T-cell (primary cell): ENCODE data around the gene NR1I2. TPM values are rescaled to one million over a fixed set of nuclear protein-coding genes. Genes with fewer than 3 reads are reported as not detected.

ENCODE experiments used
- ATAC-seq, 4 experiments: fragments of 200-7000 bp in 3 of 4; fragments of 150-1000 bp in 1 of 4; cut with Tn5 transposase; replicated peaks in 1 of 4; 1 replicate in 3 of 4; 2 replicates in 1 of 4; pipeline ENCODE4 v1.10.0; 2021; ENCODE audit warnings: moderate library complexity in 3 of 4, mild to moderate bottlenecking in 2 of 4, moderate number of reproducible peaks in 1 of 4
- CTCF ChIA-PET, 2 donors: fragments of 300-600 bp; sonication (Branson Sonifier 250); formaldehyde crosslinking; loops; one replicate each; lab custom pipeline; 2022; ENCODE audit warnings: antibody characterized with exemption in 2 of 2; lab: Charles Lee
- POLR2A ChIA-PET, 2 donors: fragments of 300-600 bp; sonication (Branson Sonifier 250); formaldehyde crosslinking; loops; one replicate each; lab custom pipeline; 2022; ENCODE audit warnings: antibody characterized with exemption in 2 of 2; lab: Charles Lee
- DNase-seq, 35 experiments: peaks; one replicate each; pipeline versions ENCODE4 v3.0.0 to v3.0.0-alpha.2; 2013 to 2023
- H3K27ac ChIP-seq: one replicate; pipeline ENCODE4 v1.5.1; 2013; ENCODE audit warnings: low read length
- H3K27me3 ChIP-seq, 2 experiments: replicated peaks in 1 of 2; 1 replicate in 1 of 2; 2 replicates in 1 of 2; pipeline versions ENCODE4 v1.6.1 to v1.7.0; 2013; ENCODE audit warnings: low read length in 1 of 2, mixed read lengths in 1 of 2; ENCODE audit not compliant: control insufficient read depth in 2 of 2, insufficient read depth in 2 of 2; ENCODE audit errors: extremely low read depth in 1 of 2
- H3K36me3 ChIP-seq, 2 donors: 1 replicate in 1 of 2; 2 replicates in 1 of 2; pipeline versions ENCODE4 v1.6.1 to v1.7.0; 2013; ENCODE audit warnings: low read length in 1 of 2; ENCODE audit not compliant: control insufficient read depth in 2 of 2, insufficient read depth in 1 of 2; ENCODE audit errors: extremely low read depth in 1 of 2
- H3K4me1 ChIP-seq, 2 experiments: 1 replicate in 1 of 2; 2 replicates in 1 of 2; pipeline versions ENCODE4 v1.6.1 to v1.7.0; 2013; ENCODE audit warnings: low read length in 2 of 2, mixed read lengths in 1 of 2; ENCODE audit not compliant: insufficient read depth in 2 of 2, control insufficient read depth in 1 of 2; ENCODE audit errors: extremely low read depth in 1 of 2
- H3K4me3 ChIP-seq, 2 donors: 1 replicate in 1 of 2; 2 replicates in 1 of 2; pipeline versions ENCODE4 v1.5.1 to v1.7.0; 2013; ENCODE audit warnings: mild to moderate bottlenecking in 2 of 2, low read length in 1 of 2, moderate library complexity in 1 of 2; ENCODE audit not compliant: control insufficient read depth in 1 of 2; ENCODE audit errors: extremely low read depth in 1 of 2
- H3K9me3 ChIP-seq: 2 replicates; pipeline ENCODE4 v1.7.0; 2013
- H3K27ac Mint-ChIP-seq, 2 donors: one replicate each; pipeline ENCODE4 v1.8.0; 2020 to 2021; ENCODE audit warnings: mild to moderate bottlenecking in 2 of 2, mixed read lengths in 2 of 2
- H3K27me3 Mint-ChIP-seq, 2 donors: one replicate each; pipeline ENCODE4 v1.8.0; 2021 to 2022; ENCODE audit warnings: mixed read lengths in 2 of 2
- H3K36me3 Mint-ChIP-seq: one replicate; pipeline ENCODE4 v1.8.0; 2021; ENCODE audit warnings: mixed read lengths
- H3K4me1 Mint-ChIP-seq, 3 donors: one replicate each; pipeline ENCODE4 v1.8.0; 2020 to 2022; ENCODE audit warnings: mixed read lengths in 3 of 3, mild to moderate bottlenecking in 1 of 3
- H3K4me3 Mint-ChIP-seq, 3 donors: one replicate each; pipeline ENCODE4 v1.8.0; 2020 to 2022; ENCODE audit warnings: mild to moderate bottlenecking in 3 of 3, mixed read lengths in 3 of 3, moderate library complexity in 3 of 3
- H3K9me3 Mint-ChIP-seq, 3 donors: one replicate each; pipeline ENCODE4 v1.8.0; 2020 to 2022; ENCODE audit warnings: mixed read lengths in 3 of 3
- WGBS: methylation state at CpG from one replicate; pipeline ENCODE4 v1.1.5; 2013; ENCODE audit warnings: missing lambda C conversion rate; ENCODE audit not compliant: insufficient coverage; 5-methylcytosine and 5-hydroxymethylcytosine counted together
- total RNA-seq, 35 experiments: library from RNA in 6 of 35; stranded (reverse) in 6 of 35; fragments of 120-200 nt in 1 of 35; gene quantifications; one replicate each; pipeline versions ENCODE4 v1.2.1 to v1.2.4 and lab custom pipeline; 2013 to 2026

NR1I2 gene
- total RNA-seq, 5 donors from 2014 or later (not counting 1 experiment from before 2014, with no cell fraction given): 0.21 to 0.61 (median 0.39) TPM

DNA sequence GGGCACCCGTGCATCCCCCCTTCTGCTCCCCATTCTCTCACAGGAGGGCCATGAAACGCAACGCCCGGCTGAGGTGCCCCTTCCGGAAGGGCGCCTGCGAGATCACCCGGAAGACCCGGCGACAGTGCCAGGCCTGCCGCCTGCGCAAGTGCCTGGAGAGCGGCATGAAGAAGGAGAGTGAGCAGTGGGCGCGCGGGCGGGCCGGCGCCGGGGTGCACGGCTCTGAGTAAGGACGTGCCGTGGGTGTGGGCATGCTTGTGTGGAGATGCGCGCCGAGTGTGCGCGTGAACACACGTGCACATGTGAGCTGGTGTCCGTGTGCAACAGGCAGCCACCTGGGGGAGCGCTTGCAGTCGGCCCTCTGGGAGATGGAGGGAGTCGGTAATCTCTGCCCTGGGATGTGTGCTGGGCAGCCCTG is 28.1 kb downstream of the NR1I2 start:
- Mint-ChIP-seq H3K4me1 (peaks cover 10 to 12% (median 12%) of the 10 kb centered on the region in 3 donors), H3K27ac (peak overlapping the region; percentile 84 to 93), H3K36me3 (no peaks in the 10 kb centered on the region), H3K9me3 (no peaks in the 10 kb centered on the region), H3K27me3 (no peaks in the 10 kb centered on the region), H3K4me3 (peak overlapping the region; percentile 80 to 88 (median 83))
- H3K4me3 ChIP-seq: peak overlapping the region; percentile 68 to 77
- ATAC-seq (peak; percentile 83 to 91 (median 88)), DNase-seq (peak; percentile 5 to 65 (median 39))
- H3K27ac ChIP-seq: peak overlapping the region; percentile 36
- peaks cover 2 to 14% of the 10 kb centered on the region in 2 experiments for H3K4me1 ChIP-seq
- ChIA-PET CTCF (interaction anchor here in 1 of 2 donors (1.5 kb wide), 1 partner anchor 337 kb away, joined by 3 read pairs; no protein-coding TSS in a partner anchor), POLR2A (interaction anchor here in 1 of 2 donors (0.5 kb wide), 1 partner anchor 14 kb away, joined by 3 read pairs; no protein-coding TSS in a partner anchor)
- WGBS: under 1% methylated on average over 24 of the region's 33 CpGs
- peaks cover 0 to 3% of the 10 kb centered on the region in 2 experiments for H3K27me3 ChIP-seq
- H3K36me3 ChIP-seq: no peaks in the 10 kb centered on the region
- no peaks in the 10 kb centered on the region for H3K9me3 ChIP-seq

DNA sequence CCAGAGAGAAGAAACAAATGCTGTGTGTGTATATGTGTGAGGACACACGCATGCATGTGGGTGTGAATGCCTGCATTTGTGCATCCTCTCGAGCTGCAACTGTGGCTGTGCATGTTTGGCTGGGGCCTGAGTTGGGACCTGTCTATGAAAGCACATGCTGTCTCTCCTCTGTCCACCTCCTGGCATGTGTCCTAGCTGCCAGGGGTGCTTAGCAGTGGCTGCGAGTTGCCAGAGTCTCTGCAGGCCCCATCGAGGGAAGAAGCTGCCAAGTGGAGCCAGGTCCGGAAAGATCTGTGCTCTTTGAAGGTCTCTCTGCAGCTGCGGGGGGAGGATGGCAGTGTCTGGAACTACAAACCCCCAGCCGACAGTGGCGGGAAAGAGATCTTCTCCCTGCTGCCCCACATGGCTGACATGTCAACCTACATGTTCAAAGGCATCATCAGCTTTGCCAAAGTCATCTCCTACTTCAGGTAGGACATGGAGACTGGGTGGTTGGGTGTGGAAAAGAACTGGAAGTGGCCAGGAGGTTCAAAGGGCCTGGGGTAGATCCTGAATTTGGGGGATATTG is 30.7 kb downstream of the NR1I2 start:
- H3K27me3 Mint-ChIP-seq: peaks cover 0 to 4% of the 10 kb centered on the region in 2 donors
- no peaks in the 10 kb centered on the region for H3K36me3 Mint-ChIP-seq
- Histone ChIP-seq H3K27ac (no peak overlapping the region), H3K4me3 (no peak overlapping the region), H3K9me3 (no peaks in the 10 kb centered on the region), H3K36me3 (no peaks in the 10 kb centered on the region), H3K4me1 (peaks cover 2 to 14% of the 10 kb centered on the region in 2 experiments), H3K27me3 (peaks cover 0 to 23% of the 10 kb centered on the region in 2 experiments)
- DNase-seq (no peak), ATAC-seq (no peak)
- H3K9me3 Mint-ChIP-seq: no peaks in the 10 kb centered on the region
- no peak overlapping the region for H3K4me3 Mint-ChIP-seq
- peaks cover 10 to 12% (median 12%) of the 10 kb centered on the region in 3 donors for H3K4me1 Mint-ChIP-seq
- H3K27ac Mint-ChIP-seq: no peak overlapping the region
- CTCF ChIA-PET: no interaction called here
- POLR2A ChIA-PET: no interaction called here
- 94% methylated on average over 6 of the region's 8 CpGs for WGBS

DNA sequence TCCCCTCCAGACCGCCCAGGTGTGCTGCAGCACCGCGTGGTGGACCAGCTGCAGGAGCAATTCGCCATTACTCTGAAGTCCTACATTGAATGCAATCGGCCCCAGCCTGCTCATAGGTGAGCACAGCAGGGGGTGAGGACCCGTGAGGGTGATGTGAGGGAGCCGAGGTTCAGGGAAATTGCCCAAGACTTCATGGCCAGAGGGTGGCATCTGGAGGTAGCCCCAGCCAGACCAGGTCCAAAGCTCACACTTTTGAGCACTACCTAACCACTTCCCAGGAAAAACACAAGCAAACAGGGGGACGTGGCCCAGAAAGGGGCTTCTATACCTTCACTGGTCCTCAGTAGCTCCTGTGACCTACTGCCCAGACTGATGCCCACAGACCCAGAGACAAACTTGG is 33.8 kb downstream of the NR1I2 start:
- DNase-seq (no peak), ATAC-seq (no peak)
- Mint-ChIP-seq H3K36me3 (no peaks in the 10 kb centered on the region), H3K27ac (no peak overlapping the region), H3K4me3 (no peak overlapping the region), H3K9me3 (no peaks in the 10 kb centered on the region), H3K4me1 (peaks cover 2% of the 10 kb centered on the region in 3 donors), H3K27me3 (peaks cover 0 to 4% of the 10 kb centered on the region in 2 donors)
- Histone ChIP-seq H3K4me3 (no peak overlapping the region), H3K27ac (no peak overlapping the region), H3K27me3 (peaks cover 0 to 23% of the 10 kb centered on the region in 2 experiments), H3K36me3 (no peaks in the 10 kb centered on the region), H3K9me3 (no peaks in the 10 kb centered on the region), H3K4me1 (peaks cover 0 to under 1% of the 10 kb centered on the region in 2 experiments)
- ChIA-PET POLR2A (no interaction called here), CTCF (no interaction called here)
- WGBS: 100% methylated on average over 1 of the region's 8 CpGs

DNA sequence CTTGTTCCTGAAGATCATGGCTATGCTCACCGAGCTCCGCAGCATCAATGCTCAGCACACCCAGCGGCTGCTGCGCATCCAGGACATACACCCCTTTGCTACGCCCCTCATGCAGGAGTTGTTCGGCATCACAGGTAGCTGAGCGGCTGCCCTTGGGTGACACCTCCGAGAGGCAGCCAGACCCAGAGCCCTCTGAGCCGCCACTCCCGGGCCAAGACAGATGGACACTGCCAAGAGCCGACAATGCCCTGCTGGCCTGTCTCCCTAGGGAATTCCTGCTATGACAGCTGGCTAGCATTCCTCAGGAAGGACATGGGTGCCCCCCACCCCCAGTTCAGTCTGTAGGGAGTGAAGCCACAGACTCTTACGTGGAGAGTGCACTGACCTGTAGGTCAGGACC is 35.2 kb downstream of the NR1I2 start:
- DNase-seq (no peak), ATAC-seq (no peak)
- ChIA-PET POLR2A (no interaction called here), CTCF (interaction anchor here in 1 of 2 donors (0.7 kb wide), 1 partner anchor 41 kb away, joined by 3 read pairs; no protein-coding TSS in a partner anchor)
- Histone ChIP-seq H3K27ac (no peak overlapping the region), H3K9me3 (no peaks in the 10 kb centered on the region), H3K4me1 (no peaks in the 10 kb centered on the region), H3K4me3 (no peak overlapping the region), H3K36me3 (no peaks in the 10 kb centered on the region), H3K27me3 (peaks cover 0 to 23% of the 10 kb centered on the region in 2 experiments)
- 97% methylated on average over 11 of the region's 12 CpGs for WGBS
- Mint-ChIP-seq H3K4me3 (no peak overlapping the region), H3K36me3 (no peaks in the 10 kb centered on the region), H3K27me3 (peaks cover 0 to 4% of the 10 kb centered on the region in 2 donors), H3K27ac (no peak overlapping the region), H3K4me1 (peaks cover 0 to 4% (median 3%) of the 10 kb centered on the region in 3 donors), H3K9me3 (no peaks in the 10 kb centered on the region)

DNA sequence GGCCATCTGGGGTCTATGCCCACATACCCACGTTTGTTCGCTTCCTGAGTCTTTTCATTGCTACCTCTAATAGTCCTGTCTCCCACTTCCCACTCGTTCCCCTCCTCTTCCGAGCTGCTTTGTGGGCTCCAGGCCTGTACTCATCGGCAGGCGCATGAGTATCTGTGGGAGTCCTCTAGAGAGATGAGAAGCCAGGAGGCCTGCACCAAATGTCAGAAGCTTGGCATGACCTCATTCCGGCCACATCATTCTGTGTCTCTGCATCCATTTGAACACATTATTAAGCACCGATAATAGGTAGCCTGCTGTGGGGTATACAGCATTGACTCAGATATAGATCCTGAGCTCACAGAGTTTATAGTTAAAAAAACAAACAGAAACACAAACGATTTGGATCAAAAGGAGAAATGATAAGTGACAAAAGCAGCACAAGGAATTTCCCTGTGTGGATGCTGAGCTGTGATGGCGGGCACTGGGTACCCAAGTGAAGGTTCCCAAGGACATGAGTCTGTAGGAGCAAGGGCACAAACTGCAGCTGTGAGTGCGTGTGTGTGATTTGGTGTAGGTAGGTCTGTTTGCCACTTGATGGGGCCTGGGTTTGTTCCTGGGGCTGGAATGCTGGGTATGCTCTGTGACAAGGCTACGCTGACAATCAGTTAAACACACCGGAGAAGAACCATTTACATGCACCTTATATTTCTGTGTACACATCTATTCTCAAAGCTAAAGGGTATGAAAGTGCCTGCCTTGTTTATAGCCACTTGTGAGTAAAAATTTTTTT is 35.9 kb downstream of the NR1I2 start:
- H3K27ac ChIP-seq: no peak overlapping the region
- Mint-ChIP-seq H3K36me3 (no peaks in the 10 kb centered on the region), H3K27me3 (peaks cover 0 to 4% of the 10 kb centered on the region in 2 donors), H3K27ac (no peak overlapping the region), H3K4me3 (no peak overlapping the region), H3K9me3 (no peaks in the 10 kb centered on the region), H3K4me1 (peaks cover 0 to 4% (median 3%) of the 10 kb centered on the region in 3 donors)
- WGBS: 59% methylated on average over 4 of the region's 13 CpGs
- no peaks in the 10 kb centered on the region for H3K9me3 ChIP-seq
- H3K4me1 ChIP-seq: no peaks in the 10 kb centered on the region
- H3K36me3 ChIP-seq: no peaks in the 10 kb centered on the region
- CTCF ChIA-PET: interaction anchor here in 1 of 2 donors (0.6 kb wide), 1 partner anchor 127 kb away, joined by 3 read pairs; no protein-coding TSS in a partner anchor
- no peak for ATAC-seq
- POLR2A ChIA-PET: no interaction called here
- DNase-seq: no peak
- peaks cover 0 to 23% of the 10 kb centered on the region in 2 experiments for H3K27me3 ChIP-seq
- H3K4me3 ChIP-seq: no peak overlapping the region

DNA sequence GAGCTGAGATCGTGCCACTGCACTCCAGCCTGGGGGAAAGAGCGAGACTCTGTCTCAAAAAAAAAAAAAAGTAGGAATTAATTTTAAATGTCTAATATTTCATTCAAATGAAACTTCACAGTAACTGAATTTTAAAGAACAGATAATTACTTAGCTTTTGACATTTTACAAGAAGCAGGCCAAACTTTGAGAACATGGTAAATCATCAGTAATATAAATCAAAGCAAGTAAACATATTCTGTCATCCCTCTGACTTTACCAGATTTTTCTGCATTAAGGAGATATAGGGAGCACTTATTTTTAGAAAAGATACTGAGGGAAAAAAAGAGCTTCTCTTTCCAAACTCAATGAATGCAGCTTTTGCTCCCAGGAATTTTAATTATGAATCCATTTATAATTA is 37.0 kb downstream of the NR1I2 start:
- Mint-ChIP-seq H3K4me1 (peaks cover 0 to 4% (median 3%) of the 10 kb centered on the region in 3 donors), H3K9me3 (no peaks in the 10 kb centered on the region), H3K4me3 (no peak overlapping the region), H3K27me3 (peaks cover 0 to 4% of the 10 kb centered on the region in 2 donors), H3K27ac (no peak overlapping the region), H3K36me3 (no peaks in the 10 kb centered on the region)
- H3K4me3 ChIP-seq: no peak overlapping the region
- no peaks in the 10 kb centered on the region for H3K4me1 ChIP-seq
- H3K27me3 ChIP-seq: peaks cover 0 to 23% of the 10 kb centered on the region in 2 experiments
- ATAC-seq (no peak), DNase-seq (no peak)
- ChIA-PET POLR2A (interaction anchor here (0.6 kb wide), 3 partner anchors 12 to 369 kb away, joined by 3 to 4 read pairs (median 4); no protein-coding TSS in a partner anchor), CTCF (interaction anchor here (0.6 to 1.5 kb wide), 4 partner anchors 9 to 599 kb away, joined by 3 read pairs; no protein-coding TSS in a partner anchor)
- H3K27ac ChIP-seq: no peak overlapping the region
- WGBS: no CpG with 5 or more reads among the region's 2 CpGs
- no peaks in the 10 kb centered on the region for H3K36me3 ChIP-seq
- no peaks in the 10 kb centered on the region for H3K9me3 ChIP-seq
